HG02763 (cell line): ENCODE data around the gene SULT1A3.
A peak's percentile ranks its signal among the peaks of the same experiment; 100 is the strongest.
"Not testable (repeated sequence)": the region's sequence is repeated elsewhere in the genome, so short reads cannot be mapped to it uniquely, and the experiment has no call there.

ENCODE experiments used
- ATAC-seq: cut with Tn5 transposase; IDR thresholded peaks from one replicate; pipeline ENCODE4 v1.9.1; 2021; ENCODE audit warnings: mild to moderate bottlenecking, moderate library complexity; ENCODE audit not compliant: unreplicated experiment

SULT1A3 gene

DNA sequence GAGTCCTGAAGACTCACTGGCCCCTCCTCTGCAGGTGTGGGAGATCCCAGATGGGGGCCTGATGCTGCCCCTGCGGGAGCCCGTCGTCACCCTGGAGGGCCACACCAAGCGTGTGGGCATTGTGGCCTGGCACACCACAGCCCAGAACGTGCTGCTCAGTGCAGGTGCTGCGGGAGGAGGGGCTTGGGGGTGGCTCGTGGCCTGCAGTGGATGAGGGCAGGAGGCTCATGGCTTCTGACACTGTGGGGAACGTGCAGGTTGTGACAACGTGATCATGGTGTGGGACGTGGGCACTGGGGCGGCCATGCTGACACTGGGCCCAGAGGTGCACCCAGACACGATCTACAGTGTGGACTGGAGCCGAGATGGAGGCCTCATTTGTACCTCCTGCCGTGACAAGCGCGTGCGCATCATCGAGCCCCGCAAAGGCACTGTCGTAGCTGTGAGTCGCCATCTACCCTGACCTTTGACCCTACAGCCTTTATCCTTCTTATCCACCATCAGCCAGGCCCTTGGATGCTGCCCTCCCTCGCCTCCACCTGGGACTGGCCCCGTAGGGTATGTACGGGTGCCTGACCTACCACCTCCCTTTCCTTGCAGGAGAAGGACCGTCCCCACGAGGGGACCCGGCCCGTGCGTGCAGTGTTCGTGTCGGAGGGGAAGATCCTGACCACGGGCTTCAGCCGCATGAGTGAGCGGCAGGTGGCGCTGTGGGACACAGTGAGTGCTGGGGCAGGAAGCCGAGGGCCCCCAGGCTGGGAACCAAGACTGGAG, 12.1 kb upstream of the SULT1A3 start:
- ATAC-seq, result no peak

DNA sequence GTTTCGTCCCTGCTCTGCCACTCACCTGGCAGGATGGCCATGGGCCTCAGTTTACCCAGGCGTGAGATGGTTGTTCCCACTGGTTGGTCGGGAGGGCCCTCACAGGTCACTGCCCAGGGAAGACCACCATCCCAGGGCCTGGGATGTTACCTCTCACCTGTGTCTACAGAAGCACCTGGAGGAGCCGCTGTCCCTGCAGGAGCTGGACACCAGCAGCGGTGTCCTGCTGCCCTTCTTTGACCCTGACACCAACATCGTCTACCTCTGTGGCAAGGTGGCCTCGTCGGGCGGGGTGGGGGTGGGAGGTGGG, 11.5 kb upstream of the SULT1A3 start:
- no peak for ATAC-seq

DNA sequence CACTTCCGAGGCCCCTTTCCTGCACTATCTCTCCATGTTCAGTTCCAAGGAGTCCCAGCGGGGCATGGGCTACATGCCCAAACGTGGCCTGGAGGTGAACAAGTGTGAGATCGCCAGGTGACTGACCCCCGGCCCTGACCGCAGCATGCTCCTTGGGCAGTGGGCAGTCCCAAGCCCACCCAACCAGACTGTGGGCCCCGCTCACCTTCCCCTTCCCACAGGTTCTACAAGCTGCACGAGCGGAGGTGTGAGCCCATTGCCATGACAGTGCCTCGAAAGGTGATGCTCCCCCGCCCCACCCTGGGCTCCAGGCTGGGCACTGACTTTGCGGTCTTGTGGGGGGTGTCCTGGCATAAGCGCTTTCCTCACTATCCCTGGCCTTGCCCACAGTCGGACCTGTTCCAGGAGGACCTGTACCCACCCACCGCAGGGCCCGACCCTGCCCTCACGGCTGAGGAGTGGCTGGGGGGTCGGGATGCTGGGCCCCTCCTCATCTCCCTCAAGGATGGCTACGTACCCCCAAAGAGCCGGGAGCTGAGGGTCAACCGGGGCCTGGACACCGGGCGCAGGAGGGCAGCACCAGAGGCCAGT, 11.0 kb upstream of the SULT1A3 start:
- ATAC-seq, result no peak

DNA sequence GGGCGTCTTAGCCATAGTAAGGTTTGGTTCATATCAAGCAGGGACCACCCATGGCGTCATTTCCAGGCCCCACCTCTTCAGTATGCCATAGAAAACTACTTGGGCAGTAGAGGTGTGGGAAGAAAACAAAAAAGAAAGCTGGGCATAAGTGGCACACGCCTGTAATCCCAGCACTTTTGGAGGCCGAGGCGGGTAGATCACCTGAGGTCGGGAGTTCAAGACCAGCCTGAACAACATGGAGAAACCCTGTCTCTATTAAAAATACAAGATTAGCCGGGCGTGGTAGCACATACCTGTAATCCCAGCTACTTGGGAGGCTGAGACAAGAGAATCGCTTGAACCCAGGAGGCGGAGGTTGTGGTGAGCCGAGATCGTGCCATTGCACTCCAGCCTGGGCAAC, 7.9 kb upstream of the SULT1A3 start:
- not testable (repeated sequence) for ATAC-seq

DNA sequence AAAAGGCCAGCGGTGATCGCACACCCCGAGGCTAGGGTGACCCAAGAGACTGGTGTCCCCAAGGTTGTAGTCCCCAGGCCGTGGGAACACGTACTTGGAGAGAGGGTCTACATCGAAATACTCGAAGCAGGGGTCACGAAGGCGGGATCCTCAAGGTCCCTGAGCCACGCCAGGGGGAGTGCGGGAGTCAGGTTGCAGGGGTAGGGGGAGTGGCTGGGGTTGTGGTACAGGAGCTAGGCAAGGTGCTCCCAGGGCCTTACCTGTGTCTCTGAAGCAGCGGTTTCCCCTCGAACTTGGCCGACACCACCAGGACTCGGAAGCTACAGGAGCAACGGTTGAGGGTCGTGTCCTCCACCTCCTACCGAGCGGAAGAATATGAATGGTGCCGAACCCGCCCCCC, 6.0 kb upstream of the SULT1A3 start:
- ATAC-seq, result peak; percentile 4

DNA sequence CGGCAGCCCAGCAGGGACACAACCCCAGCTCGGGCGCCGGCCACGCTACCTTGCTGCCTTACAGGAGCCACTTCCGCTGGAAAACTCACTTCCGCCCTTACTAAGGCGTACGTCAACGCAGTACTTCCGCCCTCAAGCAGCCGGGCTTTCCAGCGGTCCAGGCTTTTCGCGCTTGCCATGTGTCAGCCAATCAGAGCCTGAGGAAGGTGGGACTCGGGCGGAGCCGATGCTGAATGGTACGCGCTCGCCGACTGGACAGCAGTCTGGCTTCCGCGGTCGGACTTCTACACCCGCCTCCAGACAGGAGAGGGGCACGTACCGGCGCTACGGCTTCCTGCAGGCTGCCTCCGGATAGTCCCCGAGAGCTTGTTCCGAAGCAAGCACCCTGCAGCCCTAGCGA, 5.4 kb upstream of the SULT1A3 start, which contains the start of the genes BOLA2B and SLX1A:
Gene BOLA2B (minus strand): TSS at position 52 of the 400 bp plus-strand sequence. CDS start 71 bp downstream, outside the sequence.
Gene SLX1A (plus strand): TSS at position 261 of the 400 bp plus-strand sequence. CDS start 210 bp downstream, outside the sequence.
- ATAC-seq, result peak; percentile 88

DNA sequence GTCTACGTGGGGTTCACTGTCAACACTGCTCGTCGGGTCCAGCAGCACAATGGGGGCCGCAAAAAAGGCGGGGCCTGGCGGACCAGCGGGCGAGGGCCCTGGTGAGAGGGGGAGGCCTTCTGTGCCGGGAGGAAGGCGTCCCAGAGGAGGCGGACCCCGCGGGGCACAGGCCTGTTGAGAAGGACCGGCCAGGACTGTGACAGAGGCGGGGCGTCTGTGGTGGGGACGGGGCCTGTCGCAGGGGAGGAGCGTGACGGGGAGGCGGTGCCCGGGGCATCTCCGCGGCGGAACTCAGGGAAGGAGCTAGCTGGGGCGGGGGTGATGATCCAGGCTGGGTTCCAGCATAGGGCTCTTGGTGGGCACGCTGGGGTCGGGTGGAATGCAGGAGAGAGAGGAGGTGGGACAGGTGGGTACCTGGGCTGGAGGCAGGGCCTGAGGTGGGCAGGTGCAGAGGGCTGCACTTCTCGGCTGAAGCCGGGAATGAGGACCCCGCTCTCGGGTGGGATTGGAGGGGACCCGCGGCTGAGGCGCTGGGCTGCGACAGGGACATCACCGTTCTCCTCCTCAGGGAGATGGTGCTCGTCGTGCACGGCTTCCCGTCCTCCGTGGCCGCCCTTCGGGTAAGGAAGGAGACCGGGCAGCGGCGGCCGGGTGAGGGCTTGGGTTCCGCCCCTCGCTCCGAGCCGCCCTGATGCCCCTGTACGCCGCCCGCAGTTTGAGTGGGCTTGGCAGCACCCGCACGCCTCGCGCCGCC, 4.7 kb upstream of the SULT1A3 start:
- ATAC-seq, result peak; percentile 51

DNA sequence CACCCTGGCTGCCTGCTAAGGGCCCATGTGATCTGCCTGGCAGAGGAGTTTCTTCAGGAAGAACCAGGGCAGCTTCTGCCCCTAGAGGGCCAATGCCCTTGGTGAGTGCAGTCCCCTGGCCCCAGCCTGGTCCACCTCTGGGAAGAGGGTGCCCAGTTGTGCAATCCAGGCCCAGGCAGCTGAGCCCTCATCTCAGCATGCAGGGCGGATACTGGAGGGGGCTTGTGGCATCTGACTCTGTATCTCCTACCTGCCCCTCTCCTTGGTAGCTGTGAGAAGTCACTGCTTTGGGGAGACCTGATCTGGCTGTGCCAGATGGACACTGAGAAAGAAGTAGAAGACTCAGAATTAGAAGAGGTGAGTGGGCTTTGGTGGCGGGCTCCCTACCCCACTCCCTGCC, 2.1 kb upstream of the SULT1A3 start:
- not testable (repeated sequence) for ATAC-seq

DNA sequence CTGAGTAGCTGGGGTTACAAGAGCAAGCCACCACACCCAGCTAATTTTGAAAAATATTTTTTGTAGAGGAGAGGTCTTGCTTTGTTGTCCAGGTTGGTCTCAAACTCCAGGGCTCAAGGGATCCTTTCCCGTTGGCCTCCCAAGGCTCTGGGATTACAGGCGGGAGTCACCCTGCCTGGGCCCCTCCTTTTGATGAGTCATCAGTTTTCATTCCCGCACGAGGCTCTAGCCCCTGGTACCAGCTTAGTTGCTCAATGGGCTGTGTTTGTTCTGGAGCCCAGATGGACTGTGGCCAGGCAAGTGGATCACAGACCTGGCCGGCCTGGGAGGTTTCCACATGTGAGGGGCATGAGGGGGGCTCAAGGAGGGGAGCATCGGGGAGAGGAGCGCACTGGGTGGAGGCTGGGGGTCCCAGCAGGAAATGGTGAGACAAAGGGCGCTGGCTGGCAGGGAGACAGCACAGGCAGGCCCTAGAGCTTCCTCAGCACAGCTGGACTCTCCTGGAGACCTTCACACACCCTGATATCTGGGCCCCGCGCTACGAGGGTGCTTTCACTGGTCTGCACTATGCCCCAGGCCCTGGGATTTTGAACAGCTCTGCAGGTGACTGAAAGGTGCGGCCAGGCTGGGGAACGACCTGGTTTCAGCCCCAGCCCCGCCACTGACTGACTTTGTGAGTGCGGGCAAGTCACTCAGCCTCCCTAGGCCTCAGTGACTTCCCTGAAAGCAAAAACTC, 721 bp downstream of the SULT1A3 start:
- ATAC-seq, result not testable (repeated sequence)

DNA sequence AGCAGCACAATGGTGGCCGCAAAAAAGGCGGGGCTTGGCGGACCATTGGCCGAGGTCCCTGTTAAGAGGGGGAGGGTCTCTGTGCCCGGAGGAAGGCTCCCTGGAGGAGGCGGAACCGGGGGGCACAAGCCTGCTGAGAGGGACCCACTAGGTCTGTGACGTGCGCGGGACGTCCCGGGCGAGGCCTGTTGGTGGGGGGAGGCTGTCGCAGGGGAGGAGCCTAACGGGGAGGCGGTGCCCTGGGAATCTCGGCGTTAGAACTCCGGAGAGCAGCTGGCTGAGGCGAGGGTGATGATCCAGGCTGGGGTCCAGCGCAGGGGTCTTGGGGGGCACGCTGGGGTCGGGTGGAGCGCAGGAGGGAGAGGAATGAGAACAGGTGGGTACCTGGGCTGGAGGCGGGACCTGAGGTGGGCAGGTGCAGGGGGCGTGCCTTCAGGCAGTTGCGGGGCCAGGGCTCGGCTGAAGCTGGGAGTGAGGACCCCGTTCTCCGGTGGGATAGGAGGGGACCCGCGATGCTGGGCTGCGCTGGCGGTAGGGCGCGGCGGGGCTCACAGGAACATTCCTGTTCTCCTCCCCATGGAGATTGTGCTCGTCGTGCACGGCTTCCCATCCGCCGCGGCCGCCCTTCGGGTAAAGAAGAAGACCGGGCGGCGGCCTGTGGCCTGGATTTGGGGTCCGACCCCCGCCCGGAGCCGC, 6.6 kb downstream of the SULT1A3 start:
- ATAC-seq, result not testable (repeated sequence)

DNA sequence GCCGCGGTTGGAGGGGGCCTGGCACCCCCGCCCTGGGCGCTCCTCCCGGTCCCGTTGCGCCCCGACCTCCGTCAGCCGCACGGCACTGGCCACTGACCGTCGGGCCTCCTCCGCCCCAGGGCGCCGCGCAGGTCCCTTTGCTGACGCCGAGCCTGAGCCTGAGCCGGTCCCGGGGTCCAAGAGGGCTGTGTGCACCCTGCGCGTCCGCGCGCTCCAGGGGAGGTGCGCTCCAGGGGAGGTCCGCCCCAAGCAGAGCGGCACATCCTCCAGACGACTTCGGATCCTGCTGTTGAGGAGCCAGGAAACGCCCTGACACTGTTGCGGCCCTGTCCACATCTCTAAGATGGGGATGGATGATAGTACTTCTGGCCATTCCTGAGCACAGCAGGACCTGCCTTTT, 7.2 kb downstream of the SULT1A3 start:
- not testable (repeated sequence) for ATAC-seq

DNA sequence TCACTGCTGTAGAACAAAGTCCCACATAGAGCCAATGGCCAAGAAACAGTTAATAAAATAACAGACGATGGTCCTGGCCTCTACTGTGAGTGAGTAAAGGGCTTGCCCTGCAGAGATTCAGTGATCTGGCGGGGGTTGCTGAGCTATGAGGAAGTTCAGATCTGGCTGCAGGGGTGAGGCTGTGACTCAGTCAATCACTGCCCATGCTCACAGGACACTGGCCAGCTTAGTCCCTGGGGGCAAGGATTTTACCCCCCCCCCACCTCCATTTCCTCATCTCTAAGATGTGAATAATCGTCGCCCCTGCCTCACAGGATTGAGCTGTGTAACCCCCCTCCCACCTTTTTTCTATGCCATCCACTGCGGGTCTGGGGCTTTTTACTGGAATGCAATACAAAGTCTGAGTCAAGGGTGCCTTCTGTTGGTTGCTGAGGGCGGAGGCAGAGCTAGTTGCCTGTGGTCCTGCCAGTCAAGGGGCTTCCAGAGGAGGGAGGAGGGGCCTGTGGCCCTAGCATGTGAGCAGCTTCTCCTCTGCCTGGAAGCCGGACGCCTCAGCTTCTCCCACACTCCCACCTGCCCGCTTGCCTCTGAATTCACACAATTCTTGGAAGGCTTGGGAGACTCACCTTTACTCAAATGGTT, 8.1 kb downstream of the SULT1A3 start:
- not testable (repeated sequence) for ATAC-seq

DNA sequence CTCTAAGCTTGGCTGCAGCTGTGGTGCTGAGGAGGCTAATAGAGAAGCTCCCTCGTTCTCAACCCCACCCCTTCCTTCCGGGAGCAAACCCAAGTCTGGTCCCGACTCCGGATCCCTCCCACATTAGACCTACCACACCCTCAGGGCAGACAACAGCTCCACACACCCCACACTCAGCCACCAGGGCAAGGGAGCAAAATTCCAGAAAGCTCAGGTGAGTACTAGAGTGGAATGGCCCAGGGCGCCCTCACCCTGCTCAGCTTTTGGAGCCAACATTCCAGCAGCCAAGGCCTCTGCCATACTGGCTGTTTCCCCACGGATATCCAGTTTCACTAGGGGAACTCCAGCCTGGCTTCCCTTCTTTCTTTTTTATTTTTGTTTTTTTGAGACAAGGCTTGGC, 10.0 kb downstream of the SULT1A3 start:
- not testable (repeated sequence) for ATAC-seq

DNA sequence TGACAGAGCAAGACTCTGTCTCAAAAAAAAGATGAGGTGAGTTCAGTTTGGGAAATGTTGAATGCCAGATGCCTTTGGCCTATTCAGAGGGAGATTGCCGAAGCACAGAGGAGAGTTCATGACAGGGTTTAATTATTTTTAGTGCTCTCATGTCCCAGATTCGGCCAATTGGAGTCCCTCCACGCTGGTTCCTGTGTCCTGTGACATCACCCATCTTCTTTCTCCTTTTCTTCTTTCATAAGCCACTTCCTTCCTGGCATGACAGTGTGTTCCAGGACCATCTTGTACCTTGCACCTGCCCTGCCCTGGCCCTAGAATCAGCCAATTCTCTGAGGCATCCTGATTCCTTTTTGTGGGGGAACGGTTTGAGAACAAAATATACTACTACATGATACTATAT, 12.4 kb downstream of the SULT1A3 start:
- not testable (repeated sequence) for ATAC-seq

DNA sequence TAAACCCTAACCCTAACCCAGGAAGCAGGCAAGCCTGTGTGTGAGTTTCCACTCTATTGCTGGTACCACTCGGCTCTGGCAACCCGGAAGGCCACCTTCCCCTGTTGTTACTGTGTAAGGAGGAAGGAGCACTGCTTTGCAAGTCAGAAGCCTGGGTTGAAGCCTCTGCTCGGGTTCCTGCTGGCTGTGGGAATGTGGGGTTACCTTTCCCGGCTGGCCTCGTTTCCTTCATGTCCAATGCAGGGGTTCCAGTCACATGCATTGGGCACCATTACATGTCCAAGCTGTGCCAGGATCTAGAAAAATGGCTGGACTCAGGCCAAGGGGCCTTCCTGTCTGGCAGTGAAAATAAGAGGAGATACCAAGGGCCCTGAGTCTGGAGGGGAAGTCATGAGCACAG, 18.0 kb downstream of the SULT1A3 start:
- ATAC-seq, result not testable (repeated sequence)

DNA sequence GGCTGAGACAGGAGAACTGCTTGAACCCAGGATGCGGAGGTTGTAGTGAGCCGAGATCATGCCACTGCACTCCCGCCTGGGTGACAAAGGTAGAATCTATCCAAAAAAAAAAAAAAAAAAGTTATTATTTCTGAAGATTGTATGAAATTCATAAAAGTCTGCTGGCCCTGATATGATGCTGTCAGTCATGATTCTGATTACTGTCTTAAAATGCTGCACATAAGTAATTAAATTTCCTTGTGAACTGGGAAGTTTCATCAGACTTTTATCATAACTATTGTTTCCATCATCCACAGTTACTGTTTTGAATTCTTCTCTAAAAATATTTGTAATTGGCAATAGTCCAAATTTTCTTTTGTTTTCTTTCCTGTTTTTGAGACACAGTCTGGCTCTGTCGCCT, 49.3 kb downstream of the SULT1A3 start, which contains the start of gene NPIPB13:
Gene NPIPB13 (minus strand): TSS at position 101 of the 400 bp plus-strand sequence. CDS start 2,906 bp downstream, outside the sequence.
- not testable (repeated sequence) for ATAC-seq
